GM21447 (cell line): ENCODE data around the gene CNGB1.
"Not testable (repeated sequence)": the region's sequence is repeated elsewhere in the genome, so short reads cannot be mapped to it uniquely, and the experiment has no call there.

Experiments
- ATAC-seq: cut with Tn5 transposase; IDR thresholded peaks from one replicate; pipeline ENCODE4 v1.9.1; 2021; ENCODE audit not compliant: unreplicated experiment

Gene CNGB1

GRCh38 chr16:57890752-57891111, 80.2 kb downstream of the CNGB1 start:
- ATAC-seq: no peak

DNA sequence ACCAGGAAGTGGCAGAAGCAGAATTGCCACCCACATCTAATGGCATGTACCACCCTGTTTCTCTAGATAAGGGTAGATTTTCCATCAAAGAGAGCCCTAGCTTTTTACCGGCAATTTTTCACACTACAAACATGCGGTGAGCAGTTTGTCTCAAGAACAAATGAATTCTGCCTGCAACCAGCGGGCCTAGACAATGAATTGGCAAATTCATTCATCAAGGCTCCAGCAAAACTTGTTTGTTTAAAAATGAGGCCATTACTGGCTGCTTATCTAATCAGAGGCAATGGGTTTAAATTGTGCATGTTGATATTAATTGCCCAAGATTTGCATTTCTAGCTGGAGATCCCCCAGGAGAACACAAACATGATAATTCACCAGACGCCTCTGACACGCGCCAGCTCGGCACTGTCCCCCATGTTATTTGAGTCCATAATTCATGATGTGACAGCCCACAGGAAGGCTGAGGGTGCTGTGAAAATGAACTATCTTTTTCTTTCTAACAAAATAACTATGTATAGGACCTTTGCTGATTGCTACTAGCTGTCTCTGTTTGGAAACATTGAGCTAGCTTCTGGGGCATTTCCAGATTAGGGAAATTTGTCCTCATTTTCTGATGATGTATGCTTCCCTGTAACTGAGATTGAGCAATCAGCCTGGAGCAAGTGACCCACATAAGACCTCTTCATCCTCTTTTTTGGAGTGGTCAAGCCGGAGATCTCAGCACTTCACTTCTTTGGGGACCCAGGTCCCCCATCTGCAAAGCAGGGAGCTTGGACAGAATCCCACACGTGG, 80.8 kb downstream of the CNGB1 start:
- no peak for ATAC-seq

DNA sequence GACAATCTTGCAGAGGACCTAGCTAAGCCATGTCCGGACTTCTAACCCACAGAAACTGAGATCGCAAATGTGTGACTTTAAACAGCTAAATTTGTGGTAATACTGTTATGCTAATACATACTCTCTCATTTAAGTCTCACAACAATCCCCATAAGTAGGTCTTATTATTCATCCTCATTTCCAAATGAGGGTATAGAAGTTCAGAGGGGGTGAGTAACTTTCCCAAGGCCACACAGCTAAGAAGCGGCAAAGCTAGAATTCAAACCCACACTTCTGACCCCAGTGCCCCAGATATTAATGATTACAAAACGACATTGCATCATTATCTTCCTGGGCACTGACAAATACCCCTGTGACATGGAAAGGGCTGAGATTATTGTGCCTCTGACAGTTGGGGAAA, 81.4 kb downstream of the CNGB1 start:
- no peak for ATAC-seq

- ATAC-seq: no peak
These were observed 81.8 kb downstream of the CNGB1 start for GRCh38 chr16:57889111-57889510.

GRCh38 chr16:57888128-57888527, 82.8 kb downstream of the CNGB1 start:
- ATAC-seq: no peak

DNA sequence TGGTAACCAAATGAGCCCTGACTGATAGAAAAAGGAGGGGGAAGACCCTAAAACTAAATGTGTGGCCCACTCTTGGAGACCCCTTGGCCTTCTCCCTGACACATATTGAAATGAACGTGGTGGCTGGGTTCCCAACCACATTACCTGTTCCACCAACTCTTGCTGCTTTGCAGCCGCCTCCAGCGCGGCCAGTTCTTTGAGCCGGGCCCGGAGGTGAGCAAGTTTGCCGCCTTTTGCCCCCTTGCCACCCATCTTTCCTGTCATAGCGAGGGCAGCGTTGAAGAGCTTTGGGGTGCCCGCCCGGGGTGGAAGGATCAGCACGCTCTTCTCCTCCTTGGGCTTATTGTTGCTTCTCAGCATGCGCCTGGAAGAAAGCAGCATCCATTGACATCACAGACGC, 83.2 kb downstream of the CNGB1 start:
- no peak for ATAC-seq

DNA sequence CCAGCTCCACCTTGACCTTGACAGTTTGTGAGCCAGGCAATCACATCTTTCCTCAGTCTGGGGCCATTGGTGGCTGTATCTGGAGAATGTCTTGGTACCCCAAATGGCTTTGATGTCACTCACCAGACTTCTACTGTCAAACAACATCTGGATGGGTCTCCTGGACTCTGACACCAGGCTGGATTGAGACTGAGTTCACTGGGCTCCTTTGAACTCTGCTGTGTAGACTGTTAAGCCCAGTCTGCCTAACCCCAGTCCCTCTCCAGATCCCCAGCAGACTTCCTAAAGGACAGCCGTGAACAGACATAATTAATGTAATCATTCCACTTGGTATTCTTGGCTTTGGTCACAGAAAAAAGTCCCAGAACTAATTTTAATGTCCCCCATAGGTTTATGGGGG, 84.5 kb downstream of the CNGB1 start:
- ATAC-seq: no peak

DNA sequence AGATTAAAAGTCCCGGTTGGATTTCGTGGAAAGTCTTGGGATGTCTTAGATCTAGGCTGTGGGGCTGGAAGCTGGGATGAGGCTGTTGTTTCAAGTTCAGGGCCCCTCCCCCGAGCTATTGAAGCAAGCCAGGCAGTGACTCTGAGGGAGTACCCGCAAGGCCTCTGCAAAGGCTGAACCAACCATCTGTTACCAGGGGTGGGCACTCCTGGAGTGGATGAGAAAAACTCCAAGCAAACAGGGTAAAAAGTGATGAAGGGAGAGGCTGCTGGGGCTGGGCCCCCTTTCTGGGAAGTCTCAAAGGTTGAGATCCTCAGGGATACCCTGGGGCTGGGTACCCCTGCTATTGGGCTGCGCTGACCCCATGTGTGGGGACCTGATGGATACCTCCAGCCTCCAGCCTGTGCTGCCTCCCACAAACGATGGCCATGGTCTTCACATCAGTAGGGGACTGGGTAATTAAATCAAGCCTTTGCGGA, 86.2 kb downstream of the CNGB1 start:
- no peak for ATAC-seq

DNA sequence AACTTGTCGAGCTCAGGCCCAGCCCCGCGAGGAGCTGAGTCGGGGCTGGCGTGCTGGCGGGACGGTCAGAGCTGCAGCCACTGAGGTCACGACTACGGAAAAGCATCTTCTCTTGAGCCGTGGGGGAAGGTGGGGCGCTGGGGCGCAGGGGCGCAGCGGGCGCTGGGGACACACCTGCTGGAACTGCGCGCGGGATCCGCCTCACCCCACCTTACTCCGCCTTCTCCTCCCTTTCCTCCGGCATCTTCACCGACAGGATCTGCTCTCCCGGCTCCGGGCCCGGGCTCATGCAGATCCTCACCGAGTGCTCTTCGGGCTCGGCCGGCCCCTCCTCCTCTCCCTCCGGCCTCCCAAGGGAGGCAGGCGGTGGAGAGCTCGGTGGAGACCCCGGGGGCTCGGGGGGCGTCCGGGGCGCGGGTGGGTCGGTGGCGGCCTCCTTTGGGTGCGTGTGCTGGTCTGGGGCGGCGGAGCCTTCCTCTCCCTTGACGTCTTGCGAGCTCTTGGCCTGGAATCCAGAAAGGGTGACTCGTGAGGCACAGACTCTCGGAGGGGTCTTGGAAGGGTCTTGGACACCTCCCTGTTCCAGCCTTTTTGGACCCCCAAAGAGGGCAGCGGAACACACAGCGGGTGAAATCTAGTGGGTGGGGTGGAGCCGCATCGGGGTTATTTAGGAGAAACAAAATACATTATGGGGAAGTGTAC, 86.8 kb downstream of the CNGB1 start:
- no peak for ATAC-seq

DNA sequence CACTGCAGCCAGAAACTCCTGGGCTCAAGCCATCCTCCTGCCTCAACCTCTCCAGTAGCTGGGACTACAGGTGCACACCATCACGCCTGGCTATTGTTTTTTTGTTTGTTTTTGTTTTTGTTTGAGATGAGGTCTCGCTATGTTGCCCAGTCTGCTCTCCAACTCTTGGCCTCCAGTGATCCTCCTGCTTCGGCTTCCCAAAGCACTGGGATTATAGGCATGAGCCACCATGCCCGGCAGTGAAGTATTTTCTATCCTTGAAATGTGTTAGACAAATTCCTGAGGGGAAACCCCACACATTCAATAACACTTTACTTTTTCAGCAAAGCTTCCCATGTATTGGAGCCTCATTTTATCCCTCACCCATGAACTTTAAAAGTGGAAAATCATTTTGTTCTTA, 87.4 kb downstream of the CNGB1 start:
- no peak for ATAC-seq

DNA sequence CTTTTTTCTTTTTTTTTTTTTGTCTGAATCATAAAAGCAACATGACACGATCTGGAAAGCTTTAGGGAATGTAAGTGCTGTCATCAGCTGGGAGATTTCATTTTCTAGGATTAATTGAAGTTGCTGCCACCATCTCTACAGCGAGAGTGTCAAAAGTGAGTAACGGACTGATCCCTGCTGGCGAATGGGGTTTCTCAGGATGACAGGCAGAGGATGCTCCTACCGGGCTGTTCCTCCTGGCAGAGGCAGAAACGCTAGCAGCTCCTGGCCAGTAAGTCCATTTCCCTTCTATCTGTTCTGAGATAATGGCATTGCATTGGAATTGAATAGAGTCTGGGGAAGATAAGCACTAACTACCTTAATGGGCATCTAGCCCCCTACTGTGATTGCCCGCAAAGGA, 88.1 kb downstream of the CNGB1 start:
- ATAC-seq: no peak

DNA sequence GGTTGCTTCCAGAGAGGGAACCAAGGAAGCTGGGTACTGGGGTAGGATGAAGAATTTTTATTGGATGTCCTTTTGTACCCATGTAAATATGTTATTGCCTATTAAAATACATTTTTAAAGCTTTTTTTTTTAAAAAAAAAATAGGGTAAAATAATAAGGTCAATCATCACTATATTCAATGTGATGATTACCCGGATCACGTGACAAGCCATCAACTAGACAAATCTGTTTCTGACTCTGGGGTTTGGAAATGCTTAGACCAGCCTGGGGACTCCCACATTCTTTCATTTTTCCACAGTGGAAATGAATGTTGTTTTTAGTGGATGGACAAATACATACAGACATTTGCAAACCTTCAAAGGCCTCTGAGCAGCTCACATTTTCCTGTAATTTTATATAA, 88.7 kb downstream of the CNGB1 start:
- ATAC-seq: no peak

DNA sequence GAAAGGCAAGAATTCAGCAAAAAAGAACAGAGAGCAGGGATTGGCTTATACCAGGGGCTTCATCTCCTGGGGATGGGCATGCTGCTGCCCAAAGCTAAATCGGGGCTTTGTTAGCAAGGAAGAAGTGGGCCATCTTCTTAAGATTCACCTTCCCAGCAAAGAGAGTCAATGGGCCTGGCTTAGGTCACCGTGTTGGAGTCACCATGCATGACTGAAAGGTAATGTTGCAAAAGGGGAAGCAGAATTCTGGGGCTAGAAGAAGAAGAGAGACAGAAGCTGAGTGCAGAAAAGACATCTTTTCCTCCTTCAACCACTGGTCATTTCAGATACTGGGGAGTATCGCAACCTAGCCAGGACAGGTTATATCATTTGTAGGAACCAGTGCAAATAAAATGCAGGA, 92.3 kb downstream of the CNGB1 start:
- ATAC-seq: no peak

DNA sequence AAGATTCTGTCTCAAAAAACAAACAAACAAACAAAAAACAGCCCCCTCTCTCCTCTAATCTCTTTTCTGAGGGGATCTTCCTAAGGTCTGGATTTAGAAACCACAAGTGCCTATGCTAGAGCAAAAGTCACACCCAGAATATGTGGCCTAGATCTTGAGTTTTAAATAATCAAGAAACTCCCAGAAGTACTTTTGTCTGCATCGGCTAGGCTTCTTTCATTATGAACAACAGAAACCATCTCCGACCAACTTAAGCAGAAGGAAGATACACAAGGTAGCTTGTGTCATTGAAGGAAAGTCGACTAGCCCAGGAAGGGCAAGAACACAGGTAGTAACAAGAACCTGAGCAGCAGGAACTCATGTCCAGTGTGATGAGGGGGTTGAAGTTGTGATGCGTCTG, 94.7 kb downstream of the CNGB1 start:
- ATAC-seq: no peak

DNA sequence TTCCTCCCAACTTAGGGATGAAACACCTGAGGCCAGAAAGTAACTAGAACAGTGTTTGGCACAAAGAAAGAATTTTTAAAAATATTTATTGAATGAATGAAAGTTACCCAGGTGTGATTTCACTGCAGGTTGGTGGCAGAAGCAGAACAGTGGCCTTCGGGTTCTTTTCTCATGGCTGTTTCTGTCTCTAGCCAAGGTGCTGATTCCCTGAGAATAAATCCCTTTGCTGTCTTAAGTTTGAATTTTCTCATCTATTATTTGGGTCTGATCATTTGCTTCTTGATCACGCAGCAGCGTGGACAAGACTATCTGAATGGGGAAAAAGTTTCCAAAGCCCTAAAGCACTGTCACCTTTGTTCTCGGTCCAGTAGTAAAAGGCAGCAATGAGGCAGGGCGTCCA, 95.6 kb downstream of the CNGB1 start:
- ATAC-seq: no peak

- no peak for ATAC-seq
These were observed 97.7 kb downstream of the CNGB1 start for GRCh38 chr16:57873218-57873617.

GRCh38 chr16:57872764-57873163, 98.2 kb downstream of the CNGB1 start:
- ATAC-seq: not testable (repeated sequence)

DNA sequence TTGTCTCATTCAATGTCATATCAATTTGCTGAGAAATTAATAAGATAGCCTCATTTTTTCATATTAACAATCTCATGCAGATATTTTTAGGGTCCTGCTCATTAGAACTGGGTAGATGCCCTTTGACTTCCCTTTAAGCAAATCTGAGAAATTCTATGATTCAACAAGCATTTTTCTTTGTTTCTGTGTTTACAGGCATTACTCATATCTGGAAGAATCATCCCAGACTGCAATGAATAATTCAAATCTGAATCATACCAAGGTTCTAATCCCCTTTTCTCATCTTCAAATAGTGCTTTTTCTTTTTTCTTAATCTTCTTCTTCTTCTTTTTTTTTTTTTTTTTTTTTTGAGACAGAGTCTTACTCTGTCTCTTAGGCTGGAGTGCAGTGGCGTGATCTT, 99.5 kb downstream of the CNGB1 start:
- ATAC-seq: no peak

DNA sequence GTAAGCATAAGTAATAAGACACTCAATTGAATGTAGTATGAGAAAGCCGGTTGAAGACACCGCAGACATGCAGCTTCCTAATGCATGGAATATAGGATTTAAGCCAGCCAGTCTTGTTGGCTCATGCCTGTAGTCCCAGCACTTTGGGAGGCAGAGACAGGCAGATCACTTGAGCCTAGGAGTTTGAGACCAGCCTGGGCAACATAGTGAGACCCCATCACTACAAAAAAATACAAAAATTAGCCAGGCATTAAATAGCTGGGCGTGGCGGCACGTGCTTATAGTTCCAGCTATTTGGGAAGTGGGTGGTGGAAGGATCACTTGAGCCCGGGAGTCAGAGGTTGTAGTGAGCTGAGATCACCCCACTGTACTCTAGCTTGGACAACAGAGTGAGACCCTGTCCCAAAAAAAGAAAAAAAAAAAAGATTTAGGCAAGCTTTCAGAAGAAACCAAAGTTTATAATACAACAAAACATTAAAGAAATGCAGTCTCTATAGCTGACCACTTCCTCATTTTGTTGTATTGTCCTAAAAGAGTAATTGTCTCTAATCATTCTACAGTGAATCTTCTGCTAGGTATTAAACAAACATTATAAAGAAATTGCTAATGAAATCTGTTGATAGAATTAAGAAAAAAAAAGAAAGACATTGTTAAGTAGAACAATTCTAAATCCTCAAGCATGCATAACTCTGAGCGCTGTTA, 100.0 kb downstream of the CNGB1 start:
- ATAC-seq: no peak

- no peak for ATAC-seq
These were observed 101.9 kb downstream of the CNGB1 start for GRCh38 chr16:57868913-57869520.

DNA sequence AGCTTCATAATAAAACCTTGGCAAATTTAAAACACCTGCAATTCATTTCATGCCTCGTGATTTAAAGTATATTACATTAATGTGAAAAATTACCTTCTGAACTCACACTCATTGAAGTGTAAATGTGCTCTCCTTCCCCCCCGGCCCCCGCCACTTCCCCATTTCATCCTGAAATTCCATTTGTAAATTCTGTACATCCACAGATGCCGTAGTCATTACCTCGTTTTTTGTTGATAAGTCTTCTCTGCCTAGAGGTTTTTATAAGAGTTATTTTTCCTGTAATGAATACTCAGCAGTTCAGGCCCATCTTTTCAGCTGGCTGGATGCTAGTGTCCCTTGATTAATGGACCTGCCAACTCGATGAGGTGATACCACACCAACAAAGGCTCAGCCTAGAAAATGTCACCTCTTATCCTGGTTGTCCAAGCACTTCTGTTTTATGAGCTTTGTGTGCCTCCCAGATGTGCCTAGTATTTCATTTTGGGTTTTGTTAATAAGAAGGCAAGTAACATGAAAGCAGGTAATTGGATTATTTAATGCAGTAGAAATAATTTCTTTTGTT, 103.8 kb downstream of the CNGB1 start:
- no peak for ATAC-seq
